Measurements from ENCODE around the gene AOC3. TPM values are rescaled to one million over a fixed set of nuclear protein-coding genes. Genes with fewer than 3 reads are reported as not detected.

Gene AOC3
- total and polyA plus RNA-seq, 2 of the 13 experiments (the other 11 are each of a cell fraction or from before 2014, with no cell fraction given): 8.7 to 51.7 TPM

GRCh38 chr17:42855048-42855596 lies 4.1 kb downstream of the AOC3 start:
- peak; percentile 65 for DNase-seq (ENCODE audit: low spot score)
- BruUV-seq (replicated peaks): no TSS peak
- Histone ChIP-seq H3K27ac (ENCODE audit: extremely low read length, insufficient read depth, low read length) (peak overlapping the region; percentile 77), H3K9me3 (ENCODE audit: low read length) (no peaks in the 10 kb centered on the region), H3K27me3 (ENCODE audit: control insufficient read depth in 1 of 2, insufficient read depth in 2 of 2, low read length in 2 of 2) (no peaks in the 10 kb centered on the region), H3K36me3 (replicated peaks in 1 of 2; ENCODE audit: control insufficient read depth in 1 of 2, insufficient read depth in 2 of 2, low read length in 2 of 2) (no peaks in the 10 kb centered on the region; a peak in 1 of 5 replicates), H2AFZ (ENCODE audit: low read length) (no peak overlapping the region), H3K4me2 (ENCODE audit: low read depth, low read length) (peak overlapping the region; percentile 80), H4K20me1 (ENCODE audit: insufficient read depth, low read length) (no peaks in the 10 kb centered on the region), H3K79me2 (ENCODE audit: insufficient read depth, low read length) (peaks cover 10% of the 10 kb centered on the region), H3K4me3 (replicated peaks in 1 of 3; ENCODE audit: insufficient read depth in 1 of 3, low read depth in 2 of 3, low read length in 3 of 3) (peak overlapping the region; percentile 20 to 71 (median 27)), H3K9ac (ENCODE audit: insufficient read depth, low read depth, low read length) (peak overlapping the region; percentile 58), H3K4me1 (ENCODE audit: insufficient read depth, low read length) (peaks cover 68% of the 10 kb centered on the region)
- peak; percentile 80 for FAIRE-seq
- 18% methylated on average over 8 of the region's 8 CpGs for WGBS (ENCODE audit: low lambda C conversion rate)
- peak; percentile 60 for ATAC-seq
- ChIA-PET CTCF (ENCODE audit: low intra/inter-chr PET ratio, low total read pairs) (interaction anchor here (1.0 kb wide), 1 partner anchor 82 kb away, joined by 3 read pairs; no protein-coding TSS in a partner anchor), POLR2A (interaction anchor here (0.9 to 4.1 kb wide), 9 partner anchors 9 to 143 kb away, joined by 3 to 36 read pairs (median 8); partner anchors contain the start of genes AOC2, PSME3 and RPL27)
- intact Hi-C loops (cut with micrococcal nuclease; ENCODE audit: unreplicated experiment): no loop called here
- in situ Hi-C loops (cut with HindIII; ENCODE audit: extremely low pct_ligation_motif_present, low pct_unique_long_range_greater_than_20kb): no loop called here
- TF ChIP-seq NR2F1 (CRISPR knock-in tag; IDR thresholded peaks at IDR 0.05) (peak; percentile 27 to 71; a peak in 2 of 4 replicates), CREM (IDR thresholded peaks at IDR 0.05) (peak; percentile 55; the same call in 1 of the 2 replicates), CREM (CRISPR knock-in tag; IDR thresholded peaks at IDR 0.05) (no peak), ZNF232 (CRISPR knock-in tag; IDR thresholded peaks at IDR 0.05; ENCODE audit: borderline replicate concordance) (peak; percentile 18; the same call in 1 of the 2 replicates), XBP1 (CRISPR knock-in tag; IDR thresholded peaks at IDR 0.05) (no peak), ATF5 (CRISPR knock-in tag; IDR thresholded peaks at IDR 0.05; ENCODE audit: low read depth) (no peak), CREB1 (IDR thresholded peaks at IDR 0.05) (no peak), CREB1 (CRISPR knock-in tag; IDR thresholded peaks at IDR 0.05) (peak; percentile 74), BCL6 (CRISPR knock-in tag; IDR thresholded peaks at IDR 0.05) (peak; percentile 56), SAP130 (CRISPR knock-in tag; IDR thresholded peaks at IDR 0.05; ENCODE audit: low read depth) (peak; percentile 81), CBFB (CRISPR knock-in tag; IDR thresholded peaks at IDR 0.05) (no peak), ZNF274 (CRISPR knock-in tag; IDR thresholded peaks at IDR 0.05) (no peak), NCOA1 (CRISPR knock-in tag; IDR thresholded peaks at IDR 0.05) (no peak), SMARCC2 (IDR thresholded peaks at IDR 0.05) (no peak), ZNF460 (CRISPR knock-in tag; IDR thresholded peaks at IDR 0.05; ENCODE audit: borderline replicate concordance) (no peak), ZBTB26 (CRISPR knock-in tag; IDR thresholded peaks at IDR 0.05; ENCODE audit: borderline replicate concordance) (no peak), POLR2A (IDR thresholded peaks at IDR 0.05; ENCODE audit: insufficient read depth in 1 of 2, low read depth in 2 of 2, low read length in 2 of 2) (peak in 1 of 2 experiments; percentile 39; a peak in 1 of 4 replicates), ZBTB14 (CRISPR knock-in tag; IDR thresholded peaks at IDR 0.05) (no peak), SIX1 (CRISPR knock-in tag; IDR thresholded peaks at IDR 0.05; ENCODE audit: borderline replicate concordance) (no peak), SPEN (CRISPR knock-in tag; IDR thresholded peaks at IDR 0.05; ENCODE audit: low read depth) (peak; percentile 60; the same call in 1 of the 2 replicates), MTA1 (CRISPR knock-in tag; IDR thresholded peaks at IDR 0.05; ENCODE audit: borderline replicate concordance) (peak; percentile 57; the same call in 1 of the 2 replicates), HOXA3 (CRISPR knock-in tag; IDR thresholded peaks at IDR 0.05) (peak; percentile 76; the same call in 1 of the 2 replicates), TAF15 (IDR thresholded peaks at IDR 0.05; ENCODE audit: low read depth, low read length, poor library complexity, severe bottlenecking) (no peak), ZNF501 (CRISPR knock-in tag; IDR thresholded peaks at IDR 0.05) (no peak), HNRNPLL (IDR thresholded peaks at IDR 0.05; ENCODE audit: low read depth, low read length, poor library complexity, severe bottlenecking) (no peak)

All from HepG2 (cell line).